IPS DF 6.9 (cell line): ENCODE data around the gene RELCH.

Experiments used
- DNase-seq: peaks from one replicate; pipeline ENCODE4 v3.0.0-alpha.2; 2013; ENCODE audit warnings: low read depth, low spot score
- H3K27ac ChIP-seq: one replicate; pipeline ENCODE4 v1.5.1; 2013; ENCODE audit warnings: low read length, control low read depth
- H3K27me3 ChIP-seq: 2 replicates; pipeline ENCODE4 v1.6.1; 2013; ENCODE audit warnings: mild to moderate bottlenecking, low read length; ENCODE audit not compliant: control insufficient read depth, insufficient read depth
- H3K36me3 ChIP-seq: 2 replicates; pipeline ENCODE4 v1.6.1; 2013; ENCODE audit warnings: low read length; ENCODE audit not compliant: control insufficient read depth, insufficient read depth
- H3K4me1 ChIP-seq: 2 replicates; pipeline ENCODE4 v1.6.1; 2013; ENCODE audit warnings: low read length; ENCODE audit not compliant: control insufficient read depth, insufficient read depth
- H3K4me3 ChIP-seq: 2 replicates; pipeline ENCODE4 v1.5.1; 2013; ENCODE audit warnings: mild to moderate bottlenecking, low read length
- H3K9me3 ChIP-seq: 2 replicates; pipeline ENCODE4 v1.6.1; 2013; ENCODE audit warnings: low read length, inconsistent platforms; ENCODE audit not compliant: control insufficient read depth, insufficient read depth
- WGBS: extraction: QIAGEN DNeasy Blood & Tissue Kit; methylation state at CpG from one replicate; pipeline ENCODE4 v1.1.7; 2013; ENCODE audit warnings: mixed read lengths, missing lambda C conversion rate; ENCODE audit not compliant: insufficient read length, insufficient coverage; 5-methylcytosine and 5-hydroxymethylcytosine counted together

Gene RELCH

DNA sequence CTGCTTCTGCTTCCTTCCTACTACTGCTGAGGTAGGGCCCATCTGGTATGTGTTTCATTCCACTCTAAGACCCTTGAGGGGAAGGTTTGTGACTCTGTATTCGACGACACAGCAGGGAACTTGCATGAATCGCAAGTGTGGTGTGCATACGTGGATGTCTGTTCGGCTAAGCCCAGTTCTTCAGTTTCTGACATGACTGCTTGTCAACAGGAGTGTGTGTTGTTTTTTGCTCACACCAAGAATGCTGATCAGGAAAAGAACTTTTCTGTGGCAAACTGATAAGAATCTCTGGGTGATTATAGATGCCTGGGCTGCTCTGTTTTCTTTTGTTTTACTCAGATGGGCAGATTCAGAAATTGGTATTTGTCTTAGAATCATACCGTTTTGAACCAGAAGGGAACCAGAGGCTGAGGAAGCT lies 160.0 kb downstream of the RELCH start:
- Histone ChIP-seq H3K4me1 (peaks cover 5% of the 10 kb centered on the region), H3K4me3 (no peak overlapping the region), H3K36me3 (no peaks in the 10 kb centered on the region), H3K27me3 (no peaks in the 10 kb centered on the region), H3K27ac (no peak overlapping the region), H3K9me3 (no peaks in the 10 kb centered on the region)
- WGBS, result no CpG with 5 or more reads among the region's 6 CpGs
- no peak for DNase-seq

DNA sequence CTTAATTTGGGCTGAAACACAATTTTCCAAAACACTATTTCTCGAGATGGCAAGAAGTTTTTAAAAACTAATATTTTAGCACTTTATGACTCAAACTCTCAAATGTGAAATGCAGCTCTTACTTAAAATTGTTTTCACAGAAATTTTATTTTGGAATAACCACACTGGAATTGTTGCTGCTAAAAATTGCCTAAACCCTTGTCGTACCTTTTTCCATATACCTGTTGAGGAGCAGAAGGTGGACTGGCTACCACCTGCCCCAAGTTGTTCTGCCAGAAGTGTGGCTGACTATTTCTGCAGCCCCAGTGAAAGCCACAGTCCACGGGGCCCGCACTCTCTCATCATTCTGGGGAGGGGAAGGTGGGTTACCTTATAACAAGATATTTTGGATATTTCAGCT lies 161.4 kb downstream of the RELCH start:
- H3K27me3 ChIP-seq, result no peaks in the 10 kb centered on the region
- H3K4me3 ChIP-seq, result no peak overlapping the region
- no peaks in the 10 kb centered on the region for H3K9me3 ChIP-seq
- no peak for DNase-seq
- WGBS, result no CpG with 5 or more reads among the region's 4 CpGs
- H3K36me3 ChIP-seq, result no peaks in the 10 kb centered on the region
- H3K4me1 ChIP-seq, result peaks cover 6% of the 10 kb centered on the region
- H3K27ac ChIP-seq, result no peak overlapping the region

DNA sequence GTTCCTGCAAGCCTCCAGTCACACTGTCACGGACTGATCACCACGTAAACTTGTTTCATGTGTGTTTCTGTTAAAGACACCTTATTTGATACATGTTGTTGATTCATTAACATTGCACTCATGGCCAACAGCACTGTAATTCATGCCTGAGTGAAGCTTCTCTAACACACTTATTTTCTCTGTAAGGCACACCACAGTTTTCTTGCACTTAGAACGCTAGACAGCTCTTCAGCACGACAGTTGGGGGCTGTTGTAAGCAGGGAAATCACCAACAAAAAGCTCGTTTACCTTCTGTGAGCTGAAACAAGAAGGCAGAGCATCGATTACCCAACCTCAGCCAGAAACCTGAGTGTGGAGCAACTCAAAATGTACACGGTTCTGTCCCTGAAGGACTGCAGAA lies 166.1 kb downstream of the RELCH start:
- Histone ChIP-seq H3K9me3 (no peaks in the 10 kb centered on the region), H3K36me3 (0 out of 2 replicates have a peak, but pooled peaks cover 3% of the 10 kb centered on the region), H3K4me1 (peaks cover 1% of the 10 kb centered on the region; the same call in 1 of the 2 replicates), H3K4me3 (no peak overlapping the region), H3K27me3 (no peaks in the 10 kb centered on the region), H3K27ac (no peak overlapping the region)
- no CpG with 5 or more reads among the region's 7 CpGs for WGBS
- no peak for DNase-seq

DNA sequence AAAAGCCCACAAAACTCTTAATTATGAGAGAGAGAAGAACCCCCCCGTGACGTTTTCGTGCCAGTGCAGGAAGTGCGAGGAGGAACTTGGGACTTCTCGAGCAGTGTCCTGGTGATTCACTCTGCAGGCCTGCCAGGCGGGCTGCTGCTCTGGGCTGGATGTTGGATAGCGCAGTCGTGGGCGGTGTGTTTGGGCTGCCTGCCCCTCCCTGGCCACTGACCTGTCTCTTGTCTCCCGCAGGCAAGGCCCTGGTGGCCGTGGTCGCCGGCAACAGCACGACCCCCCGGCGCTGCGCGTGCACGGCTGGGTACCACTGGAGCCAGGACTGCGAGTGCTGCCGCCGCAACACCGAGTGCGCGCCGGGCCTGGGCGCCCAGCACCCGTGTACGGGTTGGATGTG lies 167.1 kb downstream of the RELCH start:
- H3K4me3 ChIP-seq, result no peak overlapping the region
- DNase-seq, result no peak
- WGBS, result no CpG with 5 or more reads among the region's 29 CpGs
- H3K27me3 ChIP-seq, result no peaks in the 10 kb centered on the region
- peaks cover 1% of the 10 kb centered on the region; the same call in 1 of the 2 replicates for H3K4me1 ChIP-seq
- 0 out of 2 replicates have a peak, but pooled peaks cover 3% of the 10 kb centered on the region for H3K36me3 ChIP-seq
- no peaks in the 10 kb centered on the region for H3K9me3 ChIP-seq
- no peak overlapping the region for H3K27ac ChIP-seq

DNA sequence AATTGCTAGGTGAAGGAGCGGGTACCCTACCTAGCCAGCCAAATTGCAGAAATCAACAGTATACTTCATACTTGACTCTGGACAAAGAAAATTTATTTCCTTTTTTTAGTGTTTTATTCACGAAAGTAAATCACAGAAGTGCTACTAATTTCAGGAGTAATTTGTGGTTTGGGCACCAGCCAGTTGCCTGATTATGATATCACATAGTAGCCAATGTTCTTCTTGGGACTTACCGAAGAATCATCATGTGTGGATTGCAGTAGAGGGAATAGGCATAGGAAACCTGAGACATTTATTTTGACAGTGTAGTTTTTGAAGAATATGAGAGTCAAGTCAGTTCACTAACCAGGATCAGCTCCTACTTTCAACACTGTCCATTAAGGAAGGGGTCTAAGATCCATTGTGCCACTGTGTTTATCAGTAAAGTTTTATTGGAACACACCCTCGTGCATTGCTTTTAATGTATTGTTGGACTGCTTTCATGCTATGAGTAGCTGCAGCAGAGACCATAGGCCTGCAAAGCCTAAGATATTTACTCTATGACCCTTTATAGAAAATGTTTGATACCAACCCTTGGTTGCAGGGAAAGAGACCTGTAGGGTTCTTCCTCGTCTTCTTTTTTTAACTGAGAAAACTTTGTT lies 170.1 kb downstream of the RELCH start:
- DNase-seq, result no peak
- no CpG with 5 or more reads among the region's 5 CpGs for WGBS
- Histone ChIP-seq H3K4me1 (peaks cover 1% of the 10 kb centered on the region; the same call in 1 of the 2 replicates), H3K27me3 (no peaks in the 10 kb centered on the region), H3K9me3 (no peaks in the 10 kb centered on the region), H3K27ac (no peak overlapping the region), H3K36me3 (0 out of 2 replicates have a peak, but pooled peaks cover 3% of the 10 kb centered on the region), H3K4me3 (no peak overlapping the region)
